GM18498 (cell line): Measurements from ENCODE around the gene ANK2.

ENCODE experiments used
- ATAC-seq: cut with Tn5 transposase; IDR thresholded peaks from one replicate; pipeline ENCODE4 v1.9.1; 2021; ENCODE audit warnings: mild to moderate bottlenecking, moderate library complexity; ENCODE audit not compliant: unreplicated experiment

Gene ANK2

DNA sequence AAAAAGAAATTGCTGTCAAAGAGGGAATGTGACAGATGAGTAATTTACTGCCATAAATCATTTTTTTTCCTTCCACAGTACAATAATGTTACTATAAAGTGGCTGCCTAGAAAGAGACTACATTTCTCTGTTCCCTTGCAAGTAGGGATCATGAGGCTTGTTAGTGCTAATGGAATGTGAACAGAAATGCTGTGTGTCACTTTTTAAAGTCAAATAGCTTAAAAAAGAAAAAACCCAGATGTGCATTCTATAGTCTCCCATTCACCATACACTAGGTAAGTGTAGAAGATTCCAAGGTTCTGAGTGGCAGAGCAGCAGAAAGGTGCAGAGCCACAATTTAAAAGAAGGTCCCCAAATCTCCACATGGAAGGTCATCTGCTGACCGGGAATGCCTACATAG, 383.7 kb downstream of the ANK2 start:
- no peak for ATAC-seq
